PC-9 (cell line): ENCODE results near the gene DLG1. TPM values are rescaled to one million over a fixed set of nuclear protein-coding genes. Genes with fewer than 3 reads are reported as not detected.

ENCODE experiments used
- BruUV-seq: library from RNA; stranded (reverse); fragments of 400-500 nt; replicated peaks from 2 replicates; lab custom pipeline; 2021; lab: Mats Ljungman, UMichigan
- CTCF ChIA-PET: fragments of 300-600 bp; sonication (Branson Sonifier 250); formaldehyde crosslinking; loops from one replicate; lab custom pipeline; 2022; ENCODE audit warnings: antibody characterized with exemption; lab: Charles Lee
- POLR2A ChIA-PET: fragments of 300-600 bp; sonication (Branson Sonifier 250); formaldehyde crosslinking; loops from one replicate; lab custom pipeline; 2022; ENCODE audit warnings: antibody characterized with exemption; ENCODE audit not compliant: unreplicated experiment; lab: Charles Lee
- DNase-seq, 2 experiments: peaks; one replicate each; pipeline versions ENCODE4 v3.0.0 to v3.0.0-alpha.2; 2015 to 2022; ENCODE audit warnings: mixed read lengths in 1 of 2
- H2AFZ ChIP-seq: fragments of 200-600 bp; sonication (generic); 2 replicates; pipeline ENCODE4 v1.8.1; 2017; ENCODE audit warnings: antibody characterized with exemption
- H3F3A ChIP-seq: fragments of 200-600 bp; sonication (generic); 2 replicates; pipeline ENCODE4 v1.8.1; 2017; ENCODE audit warnings: antibody characterized with exemption, mild to moderate bottlenecking, low read depth; ENCODE audit not compliant: insufficient read depth
- H3K27ac ChIP-seq: fragments of 200-600 bp; sonication (generic); 2 replicates; pipeline ENCODE4 v1.6.1; 2016; ENCODE audit warnings: mixed run types
- H3K27me3 ChIP-seq: fragments of 200-600 bp; sonication (generic); 2 replicates; pipeline ENCODE4 v1.6.1; 2016; ENCODE audit warnings: low read depth, mixed run types; ENCODE audit not compliant: insufficient read depth
- H3K36me3 ChIP-seq: fragments of 200-600 bp; sonication (generic); 2 replicates; pipeline ENCODE4 v1.6.1; 2016; ENCODE audit warnings: low read depth, mixed run types
- H3K4me1 ChIP-seq: fragments of 200-600 bp; sonication (generic); replicated peaks from 2 replicates; pipeline ENCODE4 v1.6.1; 2016; ENCODE audit warnings: mixed run types; ENCODE audit not compliant: insufficient read depth
- H3K4me2 ChIP-seq: fragments of 200-600 bp; sonication (generic); 2 replicates; pipeline ENCODE4 v1.6.1; 2017; ENCODE audit warnings: mixed run types
- H3K4me3 ChIP-seq: fragments of 200-600 bp; sonication (generic); 2 replicates; pipeline ENCODE4 v1.6.1; 2016; ENCODE audit warnings: mixed run types
- H3K79me2 ChIP-seq: fragments of 200-600 bp; sonication (generic); 2 replicates; pipeline ENCODE4 v1.6.1; 2017; ENCODE audit warnings: low read depth, mixed run types
- H3K9me2 ChIP-seq: fragments of 200-600 bp; sonication (generic); 2 replicates; pipeline ENCODE4 v1.8.1; 2017; ENCODE audit warnings: mild to moderate bottlenecking; ENCODE audit not compliant: insufficient read depth
- H3K9me3 ChIP-seq: fragments of 200-600 bp; sonication (generic); 2 replicates; pipeline ENCODE4 v1.8.1; 2016; ENCODE audit warnings: low read depth; ENCODE audit not compliant: insufficient read depth
- H4K20me1 ChIP-seq: fragments of 200-600 bp; sonication (generic); 2 replicates; pipeline ENCODE4 v1.8.1; 2017; ENCODE audit not compliant: insufficient read depth
- CTCF ChIP-seq: fragments of 200-600 bp; sonication (generic); conservative IDR thresholded peaks from 2 replicates; pipeline ENCODE4 v1.6.1; 2017; ENCODE audit warnings: mixed run types, antibody characterized with exemption, mild to moderate bottlenecking, moderate library complexity
- EZH2 ChIP-seq: fragments of 200-600 bp; sonication (generic); IDR thresholded peaks from 2 replicates; pipeline ENCODE4 v1.8.0; 2017; ENCODE audit warnings: antibody characterized with exemption, low read depth
- intact Hi-C: fragments of 100-400 bp; cut with micrococcal nuclease; formaldehyde crosslinking; loops from one replicate; pipeline ENCODE4 v1.10.0; 2022; ENCODE audit not compliant: unreplicated experiment
- total RNA-seq: library from RNA; stranded (reverse); gene quantifications from 2 replicates; pipeline ENCODE4 v1.2.3, GENCODE V29; 2021

The DLG1 gene
- total RNA-seq, 1 experiment from 2014 or later: 201 TPM

DNA sequence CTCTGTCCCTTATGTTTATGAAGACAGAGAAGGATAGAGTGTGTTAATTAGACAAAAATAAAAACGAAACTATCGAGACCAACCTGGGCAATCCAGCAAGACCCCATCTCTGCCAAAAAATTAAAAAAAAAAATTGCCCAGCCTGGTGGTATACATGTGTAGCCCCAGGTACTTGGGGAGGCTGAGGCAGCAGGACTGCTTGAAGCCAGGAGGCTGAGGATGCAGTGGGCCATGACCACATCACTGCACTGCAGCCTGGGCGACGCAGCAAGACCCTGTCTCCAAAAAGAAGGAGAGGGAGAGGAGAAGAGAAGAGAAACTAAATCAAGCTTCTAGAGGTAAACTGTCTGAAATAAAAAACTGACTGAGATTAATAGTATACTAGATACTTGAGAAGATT is 32.1 kb downstream of the DLG1 start:
- BruUV-seq: no TSS peak
- H3F3A ChIP-seq: peaks cover 33% of the 10 kb centered on the region; the same call in 1 of the 2 replicates
- intact Hi-C loops: no loop called here
- no peak overlapping the region for H2AFZ ChIP-seq
- no peak overlapping the region for H3K27ac ChIP-seq
- H4K20me1 ChIP-seq: peaks cover 86% of the 10 kb centered on the region
- no peak for DNase-seq
- H3K79me2 ChIP-seq: peaks cover 99% of the 10 kb centered on the region
- no peak for TF ChIP-seq CTCF
- no peak for TF ChIP-seq EZH2
- no peak overlapping the region for H3K4me3 ChIP-seq
- peaks cover 39% of the 10 kb centered on the region for H3K36me3 ChIP-seq
- peaks cover 14% of the 10 kb centered on the region for H3K4me1 ChIP-seq
- H3K9me3 ChIP-seq: no peaks in the 10 kb centered on the region
- H3K4me2 ChIP-seq: no peak overlapping the region
- no peaks in the 10 kb centered on the region for H3K27me3 ChIP-seq
- CTCF ChIA-PET: no interaction called here
- H3K9me2 ChIP-seq: no peaks in the 10 kb centered on the region
- POLR2A ChIA-PET: no interaction called here

- Histone ChIP-seq H3K4me3 (no peak overlapping the region), H3K27ac (no peak overlapping the region), H3F3A (peaks cover 36% of the 10 kb centered on the region), H3K4me1 (no peaks in the 10 kb centered on the region), H3K9me2 (no peaks in the 10 kb centered on the region), H3K9me3 (no peaks in the 10 kb centered on the region), H2AFZ (no peak overlapping the region), H3K79me2 (peaks cover 98% of the 10 kb centered on the region), H4K20me1 (peaks cover 78% of the 10 kb centered on the region), H3K27me3 (no peaks in the 10 kb centered on the region), H3K36me3 (peaks cover 20% of the 10 kb centered on the region), H3K4me2 (no peak overlapping the region)
- BruUV-seq: no TSS peak
- no peak for TF ChIP-seq CTCF
- no peak for TF ChIP-seq EZH2
- no peak for DNase-seq
- intact Hi-C loops: no loop called here
- POLR2A ChIA-PET: no interaction called here
- CTCF ChIA-PET: no interaction called here
Observed at GRCh38 chr3:197262709-197263108, 35.7 kb downstream of the DLG1 start.

- no TSS peak for BruUV-seq
- no peaks in the 10 kb centered on the region for H3K9me3 ChIP-seq
- H2AFZ ChIP-seq: no peak overlapping the region
- no peak overlapping the region for H3K4me2 ChIP-seq
- intact Hi-C loops: no loop called here
- no peaks in the 10 kb centered on the region for H3K27me3 ChIP-seq
- peaks cover 47% of the 10 kb centered on the region for H3F3A ChIP-seq
- H3K9me2 ChIP-seq: no peaks in the 10 kb centered on the region
- POLR2A ChIA-PET: no interaction called here
- TF ChIP-seq CTCF (no peak), EZH2 (no peak)
- peaks cover 13% of the 10 kb centered on the region for H3K36me3 ChIP-seq
- no peak overlapping the region for H3K4me3 ChIP-seq
- no peak for DNase-seq
- 0 out of 2 replicates have a peak, but pooled peaks cover 8% of the 10 kb centered on the region for H3K4me1 ChIP-seq
- peaks cover 80% of the 10 kb centered on the region for H4K20me1 ChIP-seq
- H3K27ac ChIP-seq: no peak overlapping the region
- CTCF ChIA-PET: interaction anchor here (0.6 to 0.7 kb wide), 2 partner anchors 29 to 192 kb away, joined by 3 to 11 read pairs; no protein-coding TSS in a partner anchor
- peaks cover 98% of the 10 kb centered on the region for H3K79me2 ChIP-seq
Observed at GRCh38 chr3:197261164-197261509, 37.3 kb downstream of the DLG1 start.
